ENCODE data around the gene IFIT1. TPM values are rescaled to one million over a fixed set of nuclear protein-coding genes. Genes with fewer than 3 reads are reported as not detected.
"Not testable (repeated sequence)": the region's sequence is repeated elsewhere in the genome, so short reads cannot be mapped to it uniquely, and the experiment has no call there.

IFIT1 gene
- total RNA-seq, 1 donor from 2014 or later, result 6.0 TPM

GRCh38 chr10:89384474-89385340, 7.7 kb upstream of the IFIT1 start:
- no peak for TF ChIP-seq CTCF (conservative IDR thresholded peaks at IDR 0.05)
- no peak overlapping the region for H3K4me3 Mint-ChIP-seq
- no peak for DNase-seq (ENCODE audit: extremely low spot score, unreplicated experiment)
- no peaks in the 10 kb centered on the region for H3K27me3 Mint-ChIP-seq
- H3K36me3 Mint-ChIP-seq, result no peaks in the 10 kb centered on the region
- no peaks in the 10 kb centered on the region for H3K9me3 Mint-ChIP-seq
- no peaks in the 10 kb centered on the region for H3K4me1 Mint-ChIP-seq (ENCODE audit: unreplicated experiment)
- no peak overlapping the region for H3K27ac Mint-ChIP-seq

- H3K27ac Mint-ChIP-seq, result no peak overlapping the region
- peaks cover 16% of the 10 kb centered on the region for H3K4me1 Mint-ChIP-seq (ENCODE audit: unreplicated experiment)
- H3K36me3 Mint-ChIP-seq, result no peaks in the 10 kb centered on the region
- no peak overlapping the region for H3K4me3 Mint-ChIP-seq
- TF ChIP-seq CTCF (conservative IDR thresholded peaks at IDR 0.05), result no peak
- no peak for DNase-seq (ENCODE audit: extremely low spot score, unreplicated experiment)
- H3K27me3 Mint-ChIP-seq, result no peaks in the 10 kb centered on the region
- no peaks in the 10 kb centered on the region for H3K9me3 Mint-ChIP-seq
These were observed 3.6 kb upstream of the IFIT1 start for GRCh38 chr10:89388806-89389205.

- no peaks in the 10 kb centered on the region for H3K27me3 Mint-ChIP-seq
- no peak for DNase-seq (ENCODE audit: extremely low spot score, unreplicated experiment)
- H3K27ac Mint-ChIP-seq, result no peak overlapping the region
- no peaks in the 10 kb centered on the region for H3K9me3 Mint-ChIP-seq
- peaks cover 16% of the 10 kb centered on the region for H3K4me1 Mint-ChIP-seq (ENCODE audit: unreplicated experiment)
- peak; percentile 57 for TF ChIP-seq CTCF (conservative IDR thresholded peaks at IDR 0.05)
- H3K36me3 Mint-ChIP-seq, result no peaks in the 10 kb centered on the region
- no peak overlapping the region for H3K4me3 Mint-ChIP-seq
These were observed 3.2 kb upstream of the IFIT1 start for GRCh38 chr10:89389254-89389653.

GRCh38 chr10:89390476-89391225, 1.8 kb upstream of the IFIT1 start:
- H3K9me3 Mint-ChIP-seq, result no peaks in the 10 kb centered on the region
- peaks cover 16% of the 10 kb centered on the region for H3K4me1 Mint-ChIP-seq (ENCODE audit: unreplicated experiment)
- no peaks in the 10 kb centered on the region for H3K36me3 Mint-ChIP-seq
- H3K27ac Mint-ChIP-seq, result no peak overlapping the region
- no peak for DNase-seq (ENCODE audit: extremely low spot score, unreplicated experiment)
- H3K27me3 Mint-ChIP-seq, result no peaks in the 10 kb centered on the region
- no peak overlapping the region for H3K4me3 Mint-ChIP-seq
- TF ChIP-seq CTCF (conservative IDR thresholded peaks at IDR 0.05), result no peak

GRCh38 chr10:89391226-89391576, 1.2 kb upstream of the IFIT1 start:
- H3K36me3 Mint-ChIP-seq; H3K9me3 Mint-ChIP-seq; DNase-seq (ENCODE audit: extremely low spot score, unreplicated experiment); H3K27ac Mint-ChIP-seq; H3K4me3 Mint-ChIP-seq; H3K27me3 Mint-ChIP-seq: not testable (repeated sequence)
- H3K4me1 Mint-ChIP-seq (ENCODE audit: unreplicated experiment), result peaks cover 16% of the 10 kb centered on the region

GRCh38 chr10:89392974-89393373, 551 bp downstream of the IFIT1 start:
- Mint-ChIP-seq H3K36me3 (no peaks in the 10 kb centered on the region), H3K4me1 (ENCODE audit: unreplicated experiment) (peaks cover 18% of the 10 kb centered on the region), H3K4me3 (peak overlapping the region; percentile 88), H3K27ac (peak overlapping the region; percentile 75), H3K9me3 (no peaks in the 10 kb centered on the region), H3K27me3 (no peaks in the 10 kb centered on the region)
- TF ChIP-seq CTCF (conservative IDR thresholded peaks at IDR 0.05), result no peak
- DNase-seq (ENCODE audit: extremely low spot score, unreplicated experiment), result no peak

All from type B pancreatic cell (in vitro differentiated cells).